ENCODE measurements around the gene OR4D1.

The OR4D1 gene

DNA sequence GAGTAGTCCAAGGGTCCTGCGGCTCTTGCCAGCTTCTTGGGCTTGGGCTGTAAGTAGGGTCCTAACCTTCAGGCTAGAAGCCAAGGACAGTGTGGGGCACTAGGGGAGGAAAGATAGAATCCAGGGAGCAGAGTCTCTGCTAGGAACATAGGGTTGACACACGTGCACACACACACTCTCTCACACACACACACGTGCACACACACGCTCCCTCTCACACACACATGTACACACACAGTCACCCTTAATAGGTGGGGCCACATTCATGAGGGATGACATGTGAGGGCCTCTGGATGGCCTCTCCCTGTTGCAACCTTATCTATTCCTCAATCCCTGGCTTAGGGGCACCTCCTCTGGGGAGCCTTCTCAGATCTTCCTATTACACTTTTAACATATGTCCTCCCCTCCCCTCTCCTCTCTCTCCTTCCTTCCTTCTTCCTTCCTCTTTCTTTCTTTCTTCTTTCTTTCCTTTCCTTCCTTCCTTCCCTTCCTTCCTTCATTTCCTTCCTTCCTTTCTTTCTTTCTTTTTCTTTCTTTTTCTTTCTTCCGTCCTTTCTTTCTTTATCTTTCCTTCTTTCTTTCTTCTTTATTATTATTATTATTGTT is 47.4 kb downstream of the OR4D1 start:
- no peak for DNase-seq

DNA sequence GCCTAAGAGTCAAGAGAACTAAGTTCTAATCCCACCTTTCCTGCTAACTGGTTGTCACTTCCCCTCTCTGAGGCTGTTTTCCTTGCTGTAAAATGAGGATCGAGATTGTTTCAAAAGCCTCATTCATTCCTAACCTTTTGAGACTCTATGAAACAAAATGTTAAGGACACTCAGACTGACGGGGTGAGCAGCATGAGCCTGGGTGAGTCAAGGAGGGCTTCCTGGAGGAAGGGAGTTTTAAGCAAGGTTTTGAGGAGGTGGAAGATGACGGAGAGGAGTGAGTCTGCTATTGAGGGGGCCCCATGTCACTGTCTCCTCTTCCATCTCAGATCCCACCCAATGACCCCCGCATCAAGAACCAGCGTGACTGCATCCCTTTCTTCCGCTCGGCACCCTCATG is 48.4 kb downstream of the OR4D1 start:
- DNase-seq, result no peak

DNA sequence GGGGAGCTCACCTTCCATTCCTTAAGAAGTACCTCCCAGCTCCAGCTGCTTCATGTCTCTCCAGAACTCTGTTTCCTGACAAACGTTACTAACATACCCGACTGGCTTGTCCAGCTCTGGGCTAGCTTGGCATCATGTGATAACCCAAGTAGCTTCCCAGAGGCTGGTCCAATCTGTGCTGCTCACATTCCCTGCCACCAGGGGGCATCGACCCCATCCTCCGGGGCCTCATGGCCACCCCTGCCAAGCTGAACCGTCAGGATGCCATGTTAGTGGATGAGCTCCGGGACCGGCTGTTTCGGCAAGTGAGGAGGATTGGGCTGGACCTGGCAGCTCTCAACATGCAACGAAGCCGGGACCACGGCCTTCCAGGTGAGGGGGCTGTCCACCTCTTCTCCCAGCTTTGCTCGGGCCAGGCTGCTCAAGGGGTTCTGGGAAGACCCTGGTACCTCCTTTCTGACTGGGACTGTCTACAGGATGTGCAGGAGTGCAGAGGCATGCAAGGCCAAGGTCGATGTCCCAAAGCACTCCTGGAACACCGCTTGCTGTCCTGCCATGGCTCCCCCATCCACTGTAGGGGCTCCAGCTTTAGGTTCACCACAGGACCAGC is 51.9 kb downstream of the OR4D1 start:
- DNase-seq, result no peak

DNA sequence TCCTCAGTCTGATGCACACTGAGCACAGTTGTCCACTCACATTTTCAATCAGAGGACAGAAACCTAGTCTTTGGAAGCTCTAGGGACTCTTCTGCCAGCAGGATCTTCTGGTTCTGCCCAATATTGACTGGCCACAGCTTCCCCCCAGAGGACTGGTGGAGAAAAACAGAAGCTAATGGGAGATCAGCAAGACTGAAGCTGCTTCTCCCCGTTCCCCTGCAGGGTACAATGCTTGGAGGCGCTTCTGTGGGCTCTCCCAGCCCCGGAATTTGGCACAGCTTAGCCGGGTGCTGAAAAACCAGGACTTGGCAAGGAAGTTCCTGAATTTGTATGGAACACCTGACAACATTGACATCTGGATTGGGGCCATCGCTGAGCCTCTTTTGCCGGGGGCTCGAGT is 54.7 kb downstream of the OR4D1 start:
- no peak for DNase-seq

DNA sequence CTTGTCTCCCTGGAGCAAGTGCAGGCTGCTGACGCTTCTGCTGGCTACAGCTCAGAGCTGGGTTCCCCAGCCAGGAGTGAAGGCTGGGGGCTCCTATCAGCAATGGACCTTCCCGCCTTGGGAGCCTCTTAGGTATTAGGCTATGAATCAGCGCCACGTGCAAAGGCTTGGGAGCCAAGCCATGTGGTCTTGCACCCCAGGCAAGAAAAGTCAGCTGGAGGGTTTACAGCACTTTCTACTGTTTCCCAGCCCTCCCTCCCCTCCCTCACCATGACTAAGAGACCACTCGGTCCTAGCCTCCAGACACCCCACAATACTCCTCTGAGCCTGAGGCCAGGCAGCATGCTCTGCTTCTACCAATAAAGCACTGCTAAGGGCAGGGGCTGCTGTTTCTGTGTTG is 56.6 kb downstream of the OR4D1 start:
- DNase-seq, result no peak

DNA sequence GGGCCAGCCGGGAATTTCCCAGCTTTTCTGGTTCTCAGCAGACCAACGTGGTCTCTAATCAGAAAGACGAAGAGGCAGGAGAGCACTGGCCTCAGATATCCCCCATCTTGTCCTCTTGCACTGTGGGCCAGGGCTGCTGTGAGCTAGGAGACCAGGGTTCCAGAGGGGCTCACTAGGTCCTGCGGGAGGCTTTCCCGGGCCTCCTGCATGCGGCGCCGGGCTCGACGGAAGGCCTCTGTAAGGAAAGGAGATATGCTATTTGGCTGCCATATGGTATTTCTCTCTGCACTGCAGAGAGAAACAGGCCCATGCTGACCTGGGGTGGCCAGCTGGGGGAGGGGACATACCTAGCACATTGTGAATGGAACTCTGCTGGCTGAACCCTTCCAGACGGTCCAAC is 57.8 kb downstream of the OR4D1 start:
- no peak for DNase-seq

DNA sequence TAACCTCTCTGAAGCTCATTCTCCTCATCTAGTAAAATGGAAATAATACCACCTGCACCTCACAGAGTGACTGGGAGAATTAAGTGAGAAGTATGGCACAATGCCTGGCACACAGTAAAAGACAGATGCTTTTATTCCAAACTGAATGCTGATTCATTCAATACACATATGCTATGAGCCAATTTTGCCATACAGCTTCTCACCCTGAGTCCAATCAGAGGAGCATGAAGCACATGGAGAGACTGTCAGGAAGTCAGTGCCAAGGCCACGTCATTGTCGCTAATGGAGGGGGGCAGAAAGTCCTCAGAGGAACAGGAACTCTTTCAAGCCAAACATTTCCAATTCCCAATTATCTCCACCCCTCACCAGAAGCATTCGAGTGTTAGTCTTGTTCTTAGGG is 59.3 kb downstream of the OR4D1 start:
- no peak for DNase-seq

DNA sequence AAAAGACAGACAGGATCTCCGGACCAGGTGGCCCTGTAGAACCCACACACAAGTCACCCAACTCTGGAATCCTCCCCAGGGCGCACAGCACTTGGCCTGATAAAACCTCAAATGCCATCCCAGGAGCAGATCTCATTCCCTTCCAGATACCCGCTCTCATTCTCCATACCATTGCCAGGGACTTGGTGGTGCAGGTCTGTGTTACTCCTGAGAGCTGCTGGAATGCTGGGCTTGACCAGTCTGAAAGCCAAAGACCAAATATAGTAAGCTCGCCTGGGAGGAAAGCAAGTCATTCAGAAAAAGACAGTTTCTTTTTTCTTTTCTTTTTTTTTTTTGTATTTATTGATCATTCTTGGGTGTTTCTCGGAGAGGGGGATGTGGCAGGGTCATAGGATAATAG is 60.2 kb downstream of the OR4D1 start:
- no peak for DNase-seq

All from cortex of kidney (tissue), 1 donor.